HepG2 (cell line): ENCODE results near the gene SMIM12.

Experiments used
- ARHGAP35 ChIP-seq: sonication (generic); formaldehyde crosslinking; IDR thresholded peaks from 2 replicates; pipeline ENCODE4 v1.9.0; 2022; ENCODE audit warnings: mild to moderate bottlenecking, inconsistent platforms, moderate library complexity, missing genetic modification reagents, borderline replicate concordance
- CBX2 ChIP-seq, 2 experiments: fragments of 200-600 bp in 1 of 2; sonication (generic); formaldehyde crosslinking in 1 of 2; IDR thresholded peaks; 2 replicates each; pipeline versions ENCODE4 v1.7.0 to v1.8.1; 2018 to 2022; ENCODE audit warnings: low read depth in 2 of 2, low read length in 1 of 2, mild to moderate bottlenecking in 1 of 2, missing genetic modification reagents in 1 of 2
- FOXK2 ChIP-seq: fragments of 450-650 bp; IDR thresholded peaks from 2 replicates; pipeline ENCODE4 v1.6.1; 2016
- NR3C1 ChIP-seq: sonication (generic); formaldehyde crosslinking; IDR thresholded peaks from 2 replicates; pipeline ENCODE4 v1.4.0; 2020; ENCODE audit warnings: missing genetic modification reagents
- ZNF546 ChIP-seq: sonication (generic); formaldehyde crosslinking; conservative IDR thresholded peaks from 2 replicates; pipeline ENCODE4 v1.8.1; 2023; ENCODE audit warnings: mild to moderate bottlenecking, missing genetic modification reagents
- ZNF629 ChIP-seq: sonication (generic); formaldehyde crosslinking; conservative IDR thresholded peaks from 2 replicates; pipeline ENCODE4 v1.5.0; 2020; ENCODE audit warnings: missing genetic modification reagents
- TF ChIP-seq, protein P1 (sequence below): IDR thresholded peaks from 2 replicates; pipeline ENCODE4 v1.6.1; 2016; ENCODE audit warnings: control low read depth
- TF ChIP-seq, protein P2 (sequence below): sonication (generic); formaldehyde crosslinking; IDR thresholded peaks from 2 replicates; pipeline ENCODE4 v1.5.0; 2020; ENCODE audit warnings: mild to moderate bottlenecking, missing genetic modification reagents, moderate library complexity
- TF ChIP-seq, protein P3 (sequence below): sonication (generic); formaldehyde crosslinking; IDR thresholded peaks from 2 replicates; pipeline ENCODE4 v1.5.1; 2020; ENCODE audit warnings: missing genetic modification reagents, mild to moderate bottlenecking, borderline replicate concordance

DNA sequence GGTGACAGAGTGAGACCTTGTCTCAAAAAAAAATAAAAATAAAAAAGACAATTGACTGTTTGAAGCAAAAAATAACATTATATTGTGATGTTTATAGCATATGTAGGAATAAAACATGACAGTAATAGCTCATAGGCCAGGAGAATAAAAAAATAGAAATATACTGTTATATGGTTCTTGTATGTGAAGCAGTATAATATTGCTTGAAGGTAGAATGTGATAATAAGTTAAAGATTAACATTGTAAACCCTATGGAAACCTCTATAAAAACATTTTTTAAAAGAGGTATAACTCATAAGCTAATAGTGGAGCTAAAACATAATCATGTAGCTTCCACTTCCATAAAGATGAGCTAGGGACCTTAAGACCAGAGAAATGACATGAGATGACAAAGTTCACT lies 43.2 kb downstream of the SMIM12 start:
- TF ChIP-seq NR3C1 (CRISPR knock-in tag) (no peak), ZNF546 (no peak), ZNF629 (no peak), ARHGAP35 (CRISPR knock-in tag) (no peak), FOXK2 (no peak), CBX2 (IDR thresholded peaks at IDR 0.05; ENCODE audit: low read depth, low read length) (no peak), CBX2 (CRISPR knock-in tag; IDR thresholded peaks at IDR 0.05; ENCODE audit: low read depth) (no peak)
- TF ChIP-seq, protein P1, sequence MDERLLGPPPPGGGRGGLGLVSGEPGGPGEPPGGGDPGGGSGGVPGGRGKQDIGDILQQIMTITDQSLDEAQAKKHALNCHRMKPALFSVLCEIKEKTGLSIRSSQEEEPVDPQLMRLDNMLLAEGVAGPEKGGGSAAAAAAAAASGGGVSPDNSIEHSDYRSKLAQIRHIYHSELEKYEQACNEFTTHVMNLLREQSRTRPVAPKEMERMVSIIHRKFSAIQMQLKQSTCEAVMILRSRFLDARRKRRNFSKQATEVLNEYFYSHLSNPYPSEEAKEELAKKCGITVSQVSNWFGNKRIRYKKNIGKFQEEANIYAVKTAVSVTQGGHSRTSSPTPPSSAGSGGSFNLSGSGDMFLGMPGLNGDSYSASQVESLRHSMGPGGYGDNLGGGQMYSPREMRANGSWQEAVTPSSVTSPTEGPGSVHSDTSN (CRISPR knock-in tag) = no peak
- TF ChIP-seq, protein P2, sequence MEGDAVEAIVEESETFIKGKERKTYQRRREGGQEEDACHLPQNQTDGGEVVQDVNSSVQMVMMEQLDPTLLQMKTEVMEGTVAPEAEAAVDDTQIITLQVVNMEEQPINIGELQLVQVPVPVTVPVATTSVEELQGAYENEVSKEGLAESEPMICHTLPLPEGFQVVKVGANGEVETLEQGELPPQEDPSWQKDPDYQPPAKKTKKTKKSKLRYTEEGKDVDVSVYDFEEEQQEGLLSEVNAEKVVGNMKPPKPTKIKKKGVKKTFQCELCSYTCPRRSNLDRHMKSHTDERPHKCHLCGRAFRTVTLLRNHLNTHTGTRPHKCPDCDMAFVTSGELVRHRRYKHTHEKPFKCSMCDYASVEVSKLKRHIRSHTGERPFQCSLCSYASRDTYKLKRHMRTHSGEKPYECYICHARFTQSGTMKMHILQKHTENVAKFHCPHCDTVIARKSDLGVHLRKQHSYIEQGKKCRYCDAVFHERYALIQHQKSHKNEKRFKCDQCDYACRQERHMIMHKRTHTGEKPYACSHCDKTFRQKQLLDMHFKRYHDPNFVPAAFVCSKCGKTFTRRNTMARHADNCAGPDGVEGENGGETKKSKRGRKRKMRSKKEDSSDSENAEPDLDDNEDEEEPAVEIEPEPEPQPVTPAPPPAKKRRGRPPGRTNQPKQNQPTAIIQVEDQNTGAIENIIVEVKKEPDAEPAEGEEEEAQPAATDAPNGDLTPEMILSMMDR (CRISPR knock-in tag) = no peak
- TF ChIP-seq, protein P3, sequence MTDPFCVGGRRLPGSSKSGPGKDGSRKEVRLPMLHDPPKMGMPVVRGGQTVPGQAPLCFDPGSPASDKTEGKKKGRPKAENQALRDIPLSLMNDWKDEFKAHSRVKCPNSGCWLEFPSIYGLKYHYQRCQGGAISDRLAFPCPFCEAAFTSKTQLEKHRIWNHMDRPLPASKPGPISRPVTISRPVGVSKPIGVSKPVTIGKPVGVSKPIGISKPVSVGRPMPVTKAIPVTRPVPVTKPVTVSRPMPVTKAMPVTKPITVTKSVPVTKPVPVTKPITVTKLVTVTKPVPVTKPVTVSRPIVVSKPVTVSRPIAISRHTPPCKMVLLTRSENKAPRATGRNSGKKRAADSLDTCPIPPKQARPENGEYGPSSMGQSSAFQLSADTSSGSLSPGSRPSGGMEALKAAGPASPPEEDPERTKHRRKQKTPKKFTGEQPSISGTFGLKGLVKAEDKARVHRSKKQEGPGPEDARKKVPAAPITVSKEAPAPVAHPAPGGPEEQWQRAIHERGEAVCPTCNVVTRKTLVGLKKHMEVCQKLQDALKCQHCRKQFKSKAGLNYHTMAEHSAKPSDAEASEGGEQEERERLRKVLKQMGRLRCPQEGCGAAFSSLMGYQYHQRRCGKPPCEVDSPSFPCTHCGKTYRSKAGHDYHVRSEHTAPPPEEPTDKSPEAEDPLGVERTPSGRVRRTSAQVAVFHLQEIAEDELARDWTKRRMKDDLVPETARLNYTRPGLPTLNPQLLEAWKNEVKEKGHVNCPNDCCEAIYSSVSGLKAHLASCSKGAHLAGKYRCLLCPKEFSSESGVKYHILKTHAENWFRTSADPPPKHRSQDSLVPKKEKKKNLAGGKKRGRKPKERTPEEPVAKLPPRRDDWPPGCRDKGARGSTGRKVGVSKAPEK = no peak
